Measurements from ENCODE around the gene TPD52L3. TPM values are rescaled to one million over a fixed set of nuclear protein-coding genes. Genes with fewer than 3 reads are reported as not detected.

The TPD52L3 gene
- total RNA-seq, 4 donors from 2014 or later = not detected

GRCh38 chr9:6305954-6306563 lies 22.1 kb upstream of the TPD52L3 start:
- Histone ChIP-seq H3K4me3 (no peak overlapping the region), H3K36me3 (no peaks in the 10 kb centered on the region), H3K27ac (no peak overlapping the region), H3K27me3 (no peaks in the 10 kb centered on the region), H3K9me3 (no peaks in the 10 kb centered on the region), H3K4me1 (no peaks in the 10 kb centered on the region)
- in situ Hi-C loops (cut with MboI; ENCODE audit: low sequenced_read_pairs in 4 of 4) = loop anchor here (5.0 to 25.0 kb wide), 7 partner anchors 109 to 419 kb away; partner anchors contain the start of gene MLANA (in 2 of the 4)
- intact Hi-C loops (cut with DNase I; ENCODE audit: low total_unique reads) = loop anchor here (2.0 kb wide), 1 partner anchor 419 kb away; no protein-coding TSS in a partner anchor
- peak in 4 of 5 experiments; percentile 41 to 56 (median 50) for TF ChIP-seq CTCF (IDR thresholded peaks at IDR 0.05 in 4 of 5, conservative IDR thresholded peaks at IDR 0.05 in 1 of 5)
- no peak for TF ChIP-seq POLR2A (IDR thresholded peaks at IDR 0.05)
- no peak for DNase-seq
- peak; percentile 54 to 62 for ATAC-seq

- intact Hi-C loops (cut with DNase I; ENCODE audit: low total_unique reads) = loop anchor here (2.0 kb wide), 1 partner anchor 421 kb away; no protein-coding TSS in a partner anchor
- in situ Hi-C loops (cut with MboI; ENCODE audit: low sequenced_read_pairs in 4 of 4) = loop anchor here (5.0 to 25.0 kb wide), 7 partner anchors 110 to 420 kb away; partner anchors contain the start of gene MLANA (in 2 of the 4)
- Histone ChIP-seq H3K9me3 (no peaks in the 10 kb centered on the region), H3K27ac (no peak overlapping the region), H3K27me3 (no peaks in the 10 kb centered on the region), H3K4me1 (no peaks in the 10 kb centered on the region), H3K4me3 (no peak overlapping the region), H3K36me3 (no peaks in the 10 kb centered on the region)
- ATAC-seq = no peak
- no peak for TF ChIP-seq POLR2A (IDR thresholded peaks at IDR 0.05)
- TF ChIP-seq CTCF (IDR thresholded peaks at IDR 0.05 in 4 of 5, conservative IDR thresholded peaks at IDR 0.05 in 1 of 5) = no peak
- no peak for DNase-seq
Observed at GRCh38 chr9:6307551-6308096, 20.6 kb upstream of the TPD52L3 start.

- Histone ChIP-seq H3K27ac (no peak overlapping the region), H3K4me1 (no peaks in the 10 kb centered on the region), H3K36me3 (no peaks in the 10 kb centered on the region), H3K4me3 (no peak overlapping the region), H3K27me3 (no peaks in the 10 kb centered on the region), H3K9me3 (no peaks in the 10 kb centered on the region)
- intact Hi-C loops (cut with DNase I; ENCODE audit: low total_unique reads) = no loop called here
- ATAC-seq (no peak), DNase-seq (no peak)
- in situ Hi-C loops (cut with MboI; ENCODE audit: low sequenced_read_pairs in 4 of 4) = no loop called here
- TF ChIP-seq POLR2A (IDR thresholded peaks at IDR 0.05) (no peak), CTCF (IDR thresholded peaks at IDR 0.05 in 4 of 5, conservative IDR thresholded peaks at IDR 0.05 in 1 of 5) (no peak)
Observed at GRCh38 chr9:6330958-6331634, 2.9 kb downstream of the TPD52L3 start.

GRCh38 chr9:6334305-6334704 lies 6.1 kb downstream of the TPD52L3 start:
- Histone ChIP-seq H3K9me3 (no peaks in the 10 kb centered on the region), H3K4me1 (no peaks in the 10 kb centered on the region), H3K27ac (no peak overlapping the region), H3K4me3 (no peak overlapping the region), H3K27me3 (no peaks in the 10 kb centered on the region), H3K36me3 (no peaks in the 10 kb centered on the region)
- DNase-seq = no peak
- intact Hi-C loops (cut with DNase I; ENCODE audit: low total_unique reads) = no loop called here
- no peak for TF ChIP-seq POLR2A (IDR thresholded peaks at IDR 0.05)
- TF ChIP-seq CTCF (IDR thresholded peaks at IDR 0.05 in 4 of 5, conservative IDR thresholded peaks at IDR 0.05 in 1 of 5) = no peak
- no peak for ATAC-seq
- in situ Hi-C loops (cut with MboI; ENCODE audit: low sequenced_read_pairs in 4 of 4) = no loop called here
